Measurements from ENCODE around the gene RASSF4.
"Not testable (repeated sequence)": the region's sequence is repeated elsewhere in the genome, so short reads cannot be mapped to it uniquely, and the experiment has no call there.

The RASSF4 gene

DNA sequence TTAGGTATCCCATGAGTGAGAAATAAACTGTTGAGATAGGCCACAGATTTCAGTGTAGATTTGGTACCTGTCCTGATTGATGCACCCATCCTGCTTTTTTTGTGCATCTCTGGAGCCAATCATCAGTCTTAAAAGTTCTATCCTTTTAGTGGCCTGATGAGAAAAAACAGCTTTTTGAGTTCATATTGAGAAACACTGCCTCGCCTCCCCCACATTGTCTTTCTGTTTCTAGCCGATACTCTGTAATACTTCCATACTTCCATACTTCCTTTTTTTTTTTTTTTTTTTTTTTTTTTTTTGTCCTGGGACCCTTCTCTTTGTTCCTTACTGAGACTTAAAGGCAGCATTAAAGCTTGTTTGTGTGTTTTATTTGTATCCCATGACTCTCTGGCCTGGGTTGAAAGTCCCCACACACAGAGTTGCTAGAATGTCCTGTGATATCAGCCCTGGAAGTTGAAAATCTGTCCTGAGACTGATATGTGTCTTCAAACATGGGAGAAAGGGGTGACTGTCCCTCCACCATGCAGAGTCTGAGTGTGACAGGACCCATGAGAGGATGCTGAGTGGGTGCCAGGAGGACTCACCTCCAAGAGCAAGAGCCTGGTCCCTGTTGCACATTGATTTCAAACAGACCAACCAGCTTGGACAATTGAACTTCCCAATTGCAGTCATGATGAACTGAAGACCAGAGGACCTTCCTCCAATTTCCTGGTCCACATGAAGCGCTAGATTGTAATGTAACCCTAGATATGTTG, 46.9 kb downstream of the RASSF4 start:
- DNase-seq (ENCODE audit: low spot score), result no peak

DNA sequence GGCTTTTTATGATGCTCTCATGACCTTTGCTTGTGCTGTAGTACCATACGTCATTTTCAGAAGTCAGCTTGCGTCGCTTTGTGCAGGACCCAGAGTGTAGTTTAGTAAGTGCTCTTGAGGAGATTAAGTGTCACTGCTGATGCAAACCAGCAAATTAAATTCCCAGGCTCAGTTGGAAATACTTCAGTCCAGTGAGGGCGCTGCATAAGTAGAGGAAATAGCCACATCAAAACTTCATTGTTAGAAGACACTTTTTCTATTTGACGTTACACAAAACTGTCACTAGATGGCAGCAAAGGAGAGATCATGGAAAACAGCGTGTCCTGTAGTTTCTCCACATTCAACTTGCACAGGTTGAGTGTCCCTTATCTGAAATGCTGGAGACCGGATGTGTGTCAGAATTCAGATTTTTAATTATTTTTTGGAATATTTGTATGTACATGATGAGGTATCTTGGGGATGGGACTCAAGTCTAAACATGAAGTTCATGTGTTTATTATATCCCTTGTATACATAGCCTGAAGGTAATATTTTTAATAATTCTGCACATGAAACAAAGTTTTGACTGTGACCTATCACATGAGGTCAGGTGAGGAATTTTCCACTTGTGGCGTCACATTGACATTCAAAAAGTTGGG, 49.0 kb downstream of the RASSF4 start:
- peak; percentile 91 for DNase-seq (ENCODE audit: low spot score)

GRCh38 chr10:45014557-45014956, 55.0 kb downstream of the RASSF4 start:
- DNase-seq (ENCODE audit: low spot score), result not testable (repeated sequence)

DNA sequence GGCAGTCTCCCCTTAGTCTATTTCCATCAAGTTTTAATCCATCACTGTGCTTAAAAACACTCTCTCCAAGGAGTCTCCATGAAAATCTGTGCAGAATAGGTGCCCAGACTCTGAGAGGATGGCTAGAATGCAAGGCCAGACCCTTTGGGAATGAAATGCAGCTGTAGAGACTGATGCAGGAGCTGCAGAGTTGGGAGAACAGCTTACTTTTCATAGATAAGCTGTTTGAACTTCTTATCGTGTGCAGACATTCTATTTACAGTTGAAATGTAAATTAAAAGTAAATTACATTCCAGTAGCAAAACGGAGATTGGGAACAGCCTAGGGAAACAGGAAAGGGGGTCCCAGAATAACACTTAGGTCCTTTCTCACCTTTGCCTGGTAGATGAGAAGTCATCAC, 56.0 kb downstream of the RASSF4 start:
- no peak for DNase-seq (ENCODE audit: low spot score)

DNA sequence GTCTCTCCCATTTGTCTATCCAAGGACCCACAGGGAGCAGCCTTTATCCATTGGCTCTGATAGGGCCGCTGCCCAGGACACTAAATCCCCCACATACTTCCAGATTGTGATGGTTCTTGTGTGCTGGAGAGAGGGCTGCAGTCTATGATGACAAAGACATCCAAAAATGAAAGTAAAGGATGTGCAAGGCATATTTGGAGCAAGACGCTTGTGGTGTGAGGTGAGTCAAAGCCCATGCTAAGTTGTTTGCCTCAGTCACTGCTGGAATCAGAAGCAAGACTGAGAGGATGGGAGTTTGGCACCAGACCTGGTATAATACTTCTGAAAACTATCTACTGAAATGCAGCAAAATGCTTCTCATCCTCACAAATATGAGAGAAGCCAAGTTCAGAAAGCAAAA, 63.8 kb downstream of the RASSF4 start:
- no peak for DNase-seq (ENCODE audit: low spot score)

DNA sequence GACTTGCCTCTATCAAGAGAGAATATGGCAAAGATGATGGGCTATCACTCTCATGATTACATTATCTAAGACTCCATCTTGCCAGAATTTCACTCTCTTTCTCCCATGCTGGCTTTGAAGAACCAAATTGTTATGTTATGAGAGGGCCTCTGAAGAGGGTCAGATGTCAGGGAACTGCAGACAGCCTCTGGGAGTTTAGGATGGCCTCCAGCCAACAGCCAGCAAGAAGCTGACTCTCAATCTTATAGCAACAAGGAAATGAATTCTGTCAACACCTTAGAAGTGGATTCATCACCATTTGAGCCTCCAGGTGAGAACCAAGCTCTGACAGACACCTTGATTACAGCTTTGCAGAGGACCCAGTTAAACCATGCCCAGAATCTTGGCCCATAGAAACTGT, 74.7 kb downstream of the RASSF4 start:
- no peak for DNase-seq (ENCODE audit: low spot score)

DNA sequence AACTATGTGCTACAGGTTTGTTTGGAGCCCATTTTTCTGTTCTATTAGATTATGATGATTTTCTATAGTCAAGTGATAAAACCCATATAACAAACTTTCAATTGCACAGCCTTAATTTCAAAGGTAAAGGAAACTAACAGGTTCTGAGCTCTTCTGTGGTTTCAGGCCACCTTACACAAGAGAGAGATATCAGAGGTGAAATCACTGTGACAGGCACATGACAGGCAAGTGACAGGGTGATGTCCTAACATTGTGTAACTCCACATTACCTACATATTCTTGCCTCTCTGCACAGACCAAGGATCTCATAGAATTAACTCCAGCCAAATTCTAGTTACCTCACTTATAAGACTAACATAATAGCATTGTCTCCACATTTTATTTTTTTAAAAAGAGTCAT, 76.1 kb downstream of the RASSF4 start:
- DNase-seq (ENCODE audit: low spot score), result no peak

GRCh38 chr10:45040921-45041542, 81.4 kb downstream of the RASSF4 start:
- no peak for DNase-seq (ENCODE audit: low spot score)

- no peak for DNase-seq (ENCODE audit: low spot score)
These were observed 84.7 kb downstream of the RASSF4 start for GRCh38 chr10:45044290-45044689.

Measured in kidney capillary endothelial cell (primary cell).